ENCODE measurements around the gene GFOD1.

GFOD1 gene

GRCh38 chr6:13422681-13423221 lies 64.6 kb downstream of the GFOD1 start:
- DNase-seq: no peak

DNA sequence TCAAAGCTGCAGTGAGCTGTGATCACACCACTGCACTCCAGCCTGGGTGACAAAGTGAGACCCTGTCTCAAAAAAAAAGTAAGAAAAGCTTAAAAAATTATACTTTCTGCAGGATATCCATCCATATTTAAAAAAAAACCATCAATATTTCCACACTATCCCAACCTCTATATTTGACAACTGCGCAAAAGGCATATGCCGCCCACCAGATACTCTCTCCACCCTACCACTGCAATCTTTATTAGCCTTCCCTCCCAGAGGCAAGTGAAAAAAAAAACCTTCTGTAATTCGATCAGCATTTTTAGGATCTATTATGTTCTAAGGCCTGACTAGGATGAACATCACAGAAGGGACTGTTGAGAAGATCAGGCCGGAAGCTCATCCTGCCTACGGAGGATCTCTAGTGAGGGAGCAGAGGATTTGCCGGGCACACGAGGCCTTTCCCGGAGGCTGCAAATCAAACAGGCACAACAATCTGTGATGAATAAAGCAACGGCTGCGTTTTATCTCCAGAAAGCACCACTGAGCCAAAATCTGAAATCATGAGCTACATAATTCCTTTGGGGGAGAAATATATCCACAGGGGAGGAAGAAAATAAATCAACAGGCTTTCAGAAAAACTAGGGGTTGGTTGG lies 65.9 kb downstream of the GFOD1 start:
- no peak for DNase-seq

DNA sequence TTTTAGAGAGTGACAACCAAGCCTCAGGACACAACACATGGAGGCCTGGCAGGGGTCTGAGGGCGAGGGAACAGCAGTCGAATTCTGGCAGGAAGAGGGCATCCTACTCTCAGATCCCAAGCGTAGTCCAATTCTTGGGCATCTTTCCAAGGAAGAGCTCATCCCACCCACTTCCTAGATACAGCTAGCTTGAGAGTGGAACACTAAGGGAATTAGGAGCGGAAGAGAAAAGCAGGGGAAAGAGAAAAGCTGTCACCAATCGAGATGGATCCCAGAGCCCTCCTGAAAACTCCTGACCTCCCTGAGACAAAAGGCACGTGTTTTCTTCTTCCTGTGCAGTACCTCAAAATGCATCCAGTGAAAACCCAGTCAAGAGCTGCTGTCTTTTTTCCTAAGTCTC lies 67.1 kb downstream of the GFOD1 start:
- DNase-seq: no peak

DNA sequence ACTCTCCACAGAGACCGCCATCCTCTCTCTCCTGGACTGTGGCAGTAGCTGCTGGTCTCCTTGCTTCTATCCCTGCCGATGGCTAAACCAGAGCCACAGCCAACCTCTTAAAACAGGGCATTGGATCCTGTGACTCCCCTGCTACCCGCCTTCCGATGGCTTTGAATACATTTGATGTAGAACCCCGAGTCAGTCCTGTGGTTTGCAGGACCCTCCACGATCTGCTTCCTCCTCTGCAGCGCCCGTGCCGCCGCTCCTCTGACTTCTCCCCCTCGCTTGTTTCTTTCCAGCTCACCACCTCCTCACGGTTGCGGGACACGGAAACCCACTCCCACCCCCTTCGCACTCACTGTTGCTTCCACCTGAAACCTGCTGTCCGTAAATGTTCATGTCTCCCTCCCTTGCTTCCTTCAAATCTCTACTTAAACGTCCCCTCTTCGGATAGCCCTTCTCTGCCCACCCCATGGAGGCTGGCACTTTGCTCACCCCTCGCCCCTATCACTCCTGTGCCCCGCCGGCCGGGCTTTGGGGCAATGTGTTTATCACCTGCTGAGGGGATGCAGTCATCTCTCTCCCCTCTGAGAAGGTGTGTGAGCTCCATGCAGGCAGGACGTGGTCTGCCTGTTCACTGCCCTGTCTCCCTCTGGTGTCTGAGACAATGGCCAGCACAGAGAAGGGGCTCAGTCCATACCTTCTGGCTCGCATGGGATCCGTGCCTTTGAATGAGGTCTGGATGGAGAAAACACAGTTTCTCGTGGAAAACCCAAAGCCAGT lies 67.8 kb downstream of the GFOD1 start:
- DNase-seq: no peak

GRCh38 chr6:13418844-13419243 lies 68.6 kb downstream of the GFOD1 start:
- DNase-seq: no peak

DNA sequence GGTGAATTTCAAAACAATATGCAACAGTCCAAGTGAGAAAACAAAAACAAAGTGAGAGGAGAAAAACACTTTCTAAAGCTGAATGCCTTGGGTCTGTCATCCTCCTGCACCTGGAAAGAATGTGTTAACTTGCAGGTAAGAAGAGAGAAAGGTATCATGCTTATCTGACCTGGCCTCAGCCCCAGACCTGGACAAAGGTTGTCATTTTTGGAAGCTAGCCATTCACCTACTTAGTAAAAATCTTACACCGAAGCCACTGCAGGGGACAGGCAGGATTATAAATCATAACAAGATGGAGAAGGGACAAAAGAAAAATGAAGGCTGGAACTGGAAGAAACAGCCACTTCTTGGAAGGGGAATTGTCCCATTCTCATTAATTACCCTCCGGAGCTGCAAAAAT lies 69.4 kb downstream of the GFOD1 start:
- DNase-seq: no peak

DNA sequence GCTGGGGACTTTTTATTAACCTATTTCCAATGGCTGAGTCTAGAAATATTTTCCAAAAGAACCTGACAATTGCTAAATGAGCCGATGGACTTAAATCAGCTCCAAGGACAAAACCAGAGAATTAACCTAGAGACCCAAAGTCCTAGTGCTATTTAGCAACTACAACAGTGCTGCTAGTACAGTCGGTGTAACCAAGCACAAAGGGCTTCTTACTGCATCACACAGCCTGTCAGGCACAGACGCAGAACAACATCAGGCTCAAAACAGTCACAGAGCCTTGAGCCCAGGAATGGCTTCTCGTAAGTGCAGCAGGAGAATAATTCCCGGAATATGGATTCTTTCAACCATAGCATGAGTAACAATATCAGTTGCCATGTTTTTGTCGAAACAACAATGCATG lies 70.0 kb downstream of the GFOD1 start:
- no peak for DNase-seq

GRCh38 chr6:13415283-13415682 lies 72.1 kb downstream of the GFOD1 start:
- DNase-seq: no peak

GRCh38 chr6:13413900-13414555 lies 73.4 kb downstream of the GFOD1 start:
- DNase-seq: peak in 1 of 4 experiments; percentile 2

- DNase-seq: no peak
These were observed 73.9 kb downstream of the GFOD1 start for GRCh38 chr6:13413466-13413862.

DNA sequence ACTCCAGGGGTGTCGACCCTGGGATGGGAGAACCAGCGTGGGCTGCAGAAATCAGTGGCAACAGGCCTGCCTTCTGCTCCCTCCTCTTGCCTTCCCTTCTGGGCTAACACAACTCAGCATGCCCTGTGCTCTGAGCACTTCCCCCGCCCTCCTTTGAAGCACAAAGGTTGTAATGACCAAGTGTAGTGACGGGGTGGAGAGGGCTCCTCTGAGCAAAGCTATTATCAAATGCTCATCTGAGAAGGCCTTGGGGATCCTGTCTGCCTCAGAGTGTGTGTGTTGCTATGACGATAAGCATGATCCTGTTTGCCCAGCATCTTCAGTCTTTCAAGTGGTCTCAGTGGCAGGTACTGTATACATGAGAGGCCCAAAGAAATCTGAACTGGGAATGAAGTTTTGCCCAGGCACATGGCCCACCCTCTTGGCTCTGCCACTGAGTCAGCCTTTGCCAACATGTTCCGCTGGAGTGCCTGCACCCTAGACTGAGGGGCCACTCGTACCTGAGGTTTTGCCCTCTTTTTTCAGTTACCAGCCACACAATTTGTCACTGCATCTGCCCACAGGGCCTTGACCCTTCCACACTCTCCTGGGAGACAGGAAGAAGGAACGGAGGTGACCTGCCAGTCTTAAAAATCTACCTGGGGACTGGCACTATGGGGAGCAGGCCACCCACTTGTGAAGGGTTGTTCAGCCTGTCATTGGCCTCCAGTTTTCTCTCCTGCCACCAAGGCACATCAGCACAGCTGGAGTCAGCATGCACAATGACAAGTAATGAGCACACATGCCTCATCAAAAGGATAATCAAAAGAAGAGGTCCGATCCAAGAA lies 74.5 kb downstream of the GFOD1 start:
- DNase-seq: no peak

DNA sequence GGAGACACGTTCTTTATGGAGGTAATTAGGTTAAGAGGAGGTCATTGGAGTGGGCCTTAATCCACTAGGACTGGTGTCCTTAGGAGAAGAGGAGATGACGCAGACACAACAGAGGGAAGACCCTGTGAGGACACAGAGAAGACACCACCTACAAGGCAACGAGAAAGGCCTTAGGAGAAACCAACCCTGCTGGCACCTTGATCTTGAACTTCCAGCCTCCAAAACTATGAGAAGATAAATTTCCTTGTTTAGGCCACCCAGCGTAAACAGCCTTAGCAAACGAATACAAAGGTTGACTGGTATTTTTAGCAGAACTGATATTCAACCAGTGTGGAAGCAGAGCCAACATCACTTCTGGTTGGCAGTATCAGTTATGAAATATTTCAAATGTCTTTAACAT lies 75.2 kb downstream of the GFOD1 start:
- no peak for DNase-seq

GRCh38 chr6:13411484-13411883 lies 75.9 kb downstream of the GFOD1 start:
- DNase-seq: no peak

DNA sequence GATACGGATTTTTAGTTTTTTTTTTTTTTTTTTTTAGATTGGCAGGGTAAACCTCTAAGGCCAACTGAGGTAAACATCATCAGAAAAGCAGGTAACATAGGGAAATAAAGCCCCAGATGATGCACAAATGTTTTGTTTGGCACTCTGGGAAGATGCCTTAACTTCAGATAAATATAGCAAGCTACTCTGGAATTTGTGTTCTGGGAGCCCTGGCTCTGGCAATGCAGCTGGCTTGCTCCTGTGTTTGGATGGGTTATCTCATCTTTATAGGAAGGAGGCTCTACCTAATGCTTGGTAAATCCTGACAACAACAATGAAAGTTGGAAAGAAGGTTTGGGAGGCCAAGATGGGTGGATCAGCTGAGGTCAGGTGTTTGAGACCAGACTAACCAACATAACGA lies 77.4 kb downstream of the GFOD1 start:
- no peak for DNase-seq

DNA sequence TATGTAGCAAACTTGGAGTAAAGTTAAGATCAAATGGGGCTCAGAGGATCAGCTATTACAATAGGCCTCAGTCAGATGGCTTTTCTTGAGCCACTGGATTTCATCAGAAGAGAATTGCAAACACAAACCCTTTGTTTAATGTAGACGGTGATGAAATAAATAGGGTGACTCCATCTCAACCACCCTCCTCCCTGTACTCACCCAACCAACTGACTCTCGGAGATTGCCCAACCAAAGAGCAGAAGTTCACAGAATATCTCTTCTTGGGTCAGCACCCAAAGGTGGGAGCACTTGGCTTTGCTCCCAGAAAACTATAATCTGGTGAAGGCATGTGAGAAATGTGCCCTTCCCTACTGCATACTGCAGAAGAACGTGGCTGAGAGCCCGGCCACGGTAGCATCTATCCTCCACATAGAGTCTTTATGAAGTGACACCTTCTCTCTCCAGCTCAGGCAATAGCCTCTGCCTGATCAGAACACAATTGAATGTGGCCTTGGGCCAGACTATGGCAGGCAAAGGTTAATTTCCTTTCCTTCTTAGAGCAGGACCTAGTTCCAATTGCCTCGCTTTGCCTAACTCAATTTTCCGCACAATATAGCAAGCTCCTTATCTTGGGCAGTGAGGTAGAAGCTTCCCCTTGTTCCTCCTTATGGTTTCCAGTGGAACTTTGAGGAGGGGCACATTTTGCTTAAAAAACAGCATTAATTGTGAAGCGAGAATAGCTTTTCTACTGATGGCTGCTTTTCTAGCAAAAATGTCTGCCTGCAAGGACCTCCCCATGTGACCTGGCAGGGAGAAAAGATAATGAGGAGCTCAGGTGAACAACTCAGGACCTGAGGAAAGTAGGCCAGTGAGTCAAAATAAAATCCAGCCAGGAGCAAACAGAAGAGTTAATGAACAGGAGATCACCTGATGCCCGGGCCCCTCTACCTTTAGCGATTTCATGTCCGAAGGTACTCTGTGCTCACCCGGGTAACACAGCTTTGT lies 79.4 kb downstream of the GFOD1 start:
- DNase-seq: no peak

- DNase-seq: no peak
These were observed 80.1 kb downstream of the GFOD1 start for GRCh38 chr6:13407368-13407708.

DNA sequence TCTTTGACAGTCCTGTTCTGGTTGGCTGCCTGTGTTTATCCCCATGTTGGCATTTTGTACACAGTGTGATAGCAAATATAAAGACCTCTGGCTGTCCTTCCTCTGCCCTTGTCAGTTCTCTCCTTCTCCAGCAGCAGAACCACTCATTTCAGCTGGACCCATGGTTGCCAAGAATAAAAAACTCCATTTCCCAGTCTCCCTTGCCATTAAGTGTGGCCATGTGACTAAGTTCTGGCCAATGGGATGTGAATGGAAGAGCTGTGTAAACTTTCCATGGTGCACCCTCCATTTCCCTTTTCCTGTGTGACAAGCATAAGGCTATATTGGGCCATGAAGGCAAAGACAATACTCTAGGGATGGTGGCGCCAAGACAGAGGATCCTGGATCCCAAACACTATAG lies 80.6 kb downstream of the GFOD1 start:
- no peak for DNase-seq

DNA sequence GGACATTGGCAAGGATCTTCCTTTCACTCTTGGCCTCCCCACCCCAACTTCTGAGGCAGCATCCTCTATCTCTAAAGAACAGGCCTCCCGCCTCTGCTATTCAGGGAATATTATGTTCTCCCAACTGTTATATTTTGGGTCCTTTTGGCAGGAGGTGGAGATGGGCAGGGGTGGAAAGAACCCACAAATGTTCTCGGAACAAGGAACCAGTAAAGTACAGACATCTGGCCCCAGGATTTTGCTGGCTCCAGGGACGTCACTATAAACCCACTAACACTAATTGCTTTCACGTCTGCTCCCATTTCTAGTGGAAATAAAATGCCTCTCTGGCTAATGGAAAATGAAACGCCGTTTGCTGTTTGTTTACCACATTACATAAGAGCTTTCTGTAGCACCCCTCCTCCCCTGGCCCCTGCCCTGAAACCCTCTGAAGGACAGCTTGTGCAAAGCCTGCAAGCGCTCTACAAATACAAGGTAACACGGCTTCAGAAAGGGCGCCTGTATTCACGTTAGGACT lies 81.4 kb downstream of the GFOD1 start:
- no peak for DNase-seq

DNA sequence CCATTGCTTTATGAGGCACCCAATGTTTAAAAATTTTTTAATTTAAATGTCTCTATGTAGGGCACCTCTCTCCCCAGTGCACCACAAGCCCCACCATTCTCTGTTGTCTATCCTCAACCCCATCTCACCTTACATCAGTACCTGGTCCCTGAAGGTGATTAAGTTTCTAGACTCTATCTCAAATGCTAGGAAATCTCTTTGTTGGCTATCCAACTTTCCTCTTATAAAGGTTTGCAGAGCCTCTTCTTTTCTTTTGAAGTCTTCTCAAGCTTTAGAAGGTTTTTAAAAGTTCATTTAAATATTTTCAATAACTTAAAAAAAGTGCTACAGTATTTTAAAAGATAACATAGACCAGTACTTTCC lies 82.5 kb downstream of the GFOD1 start:
- DNase-seq: no peak

DNA sequence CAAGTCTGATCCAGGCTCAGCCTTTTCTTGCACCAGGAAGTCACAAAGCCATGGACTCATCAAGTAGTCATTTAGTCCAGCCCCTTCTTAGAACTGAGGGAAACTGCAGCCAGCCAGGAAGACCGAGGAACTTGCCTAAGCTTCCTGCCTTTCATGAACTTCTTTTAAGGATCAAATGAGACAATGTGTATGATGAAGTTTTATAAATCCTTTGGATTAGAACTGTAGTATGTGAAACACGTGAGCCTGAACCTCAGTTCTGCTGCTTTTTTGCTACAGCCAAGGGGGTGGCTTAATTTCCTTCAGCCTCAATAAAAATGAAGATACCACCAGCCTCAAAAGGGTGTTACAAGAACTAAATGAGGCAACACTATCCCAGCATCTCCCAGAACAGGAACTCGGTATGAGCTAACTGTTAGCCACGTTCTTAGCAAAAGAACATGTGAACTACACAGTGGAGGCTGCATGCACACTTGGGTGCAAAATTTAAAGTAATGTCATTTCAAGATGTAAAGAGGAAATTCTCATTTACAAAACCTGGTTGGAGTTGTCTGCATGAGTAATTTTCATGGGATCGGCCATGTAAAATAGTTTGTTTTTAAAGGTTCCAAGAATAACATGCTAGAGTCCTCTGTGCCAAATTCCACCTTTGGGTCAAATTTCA lies 83.0 kb downstream of the GFOD1 start:
- no peak for DNase-seq

- DNase-seq: no peak
These were observed 84.7 kb downstream of the GFOD1 start for GRCh38 chr6:13402711-13403110.
